ENCODE results near the gene KCNE3. TPM values are rescaled to one million over a fixed set of nuclear protein-coding genes. Genes with fewer than 3 reads are reported as not detected.
A peak's percentile ranks its signal among the peaks of the same experiment; 100 is the strongest.

KCNE3 gene
- total RNA-seq, 1 donor from 2014 or later = 1.2 TPM

GRCh38 chr11:74493791-74494630 lies 26.7 kb upstream of the KCNE3 start:
- peaks cover 14% of the 10 kb centered on the region for H3K4me1 Mint-ChIP-seq
- peak overlapping the region; percentile 86 for H3K4me2 ChIP-seq

GRCh38 chr11:74492974-74493790 lies 25.8 kb upstream of the KCNE3 start, which contains the start of gene LIPT2:
Gene LIPT2, minus strand, starts transcription at chr11:74493724. Its CDS starts 21 bp downstream, at chr11:74493703.
- H3K4me1 ChIP-seq = peaks cover 12% of the 10 kb centered on the region
- H3K27ac ChIP-seq = peak within 1 kb of the TSS; percentile 89
- DNase-seq (ENCODE audit: low spot score) = peak; percentile 99
- peaks cover 14% of the 10 kb centered on the region for H3K4me1 Mint-ChIP-seq
- no peaks in the 10 kb centered on the region for H3K79me2 ChIP-seq (ENCODE audit: low read depth)
- no peaks in the 10 kb centered on the region for H3K9me3 ChIP-seq (ENCODE audit: low read depth)
- peaks cover 23% of the 10 kb centered on the region for H3K9me3 Mint-ChIP-seq
- no peaks in the 10 kb centered on the region for H3K27me3 ChIP-seq
- peaks cover 24% of the 10 kb centered on the region for H3F3A ChIP-seq (ENCODE audit: low read depth)
- peak within 1 kb of the TSS; percentile 77 for H2AFZ ChIP-seq (replicated peaks)
- H3K36me3 Mint-ChIP-seq = peaks cover 22% of the 10 kb centered on the region
- peak within 1 kb of the TSS; percentile 72 for H3K4me3 ChIP-seq
- H3K27me3 Mint-ChIP-seq (ENCODE audit: insufficient read depth, low read depth) = peaks cover 2% of the 10 kb centered on the region
- no peaks in the 10 kb centered on the region for H3K36me3 ChIP-seq
- H3K4me2 ChIP-seq = peak within 1 kb of the TSS; percentile 86
- H3K27ac Mint-ChIP-seq = peak within 1 kb of the TSS; percentile 96
- no peaks in the 10 kb centered on the region for H4K20me1 ChIP-seq (ENCODE audit: low read depth)
- peak within 1 kb of the TSS; percentile 85 for H3K4me3 Mint-ChIP-seq
- H3K9ac ChIP-seq = peak within 1 kb of the TSS; percentile 49
- TF ChIP-seq EZH2 (IDR thresholded peaks at IDR 0.05) = no peak
- TF ChIP-seq EZH2phosphoT487 (IDR thresholded peaks at IDR 0.05) = no peak
- no peak for TF ChIP-seq CTCF (IDR thresholded peaks at IDR 0.05)

More at GRCh38 chr11:74493791-74494630, 26.7 kb upstream of the KCNE3 start:
- Histone ChIP-seq H3K4me3 (peak overlapping the region; percentile 72), H4K20me1 (ENCODE audit: low read depth) (no peaks in the 10 kb centered on the region), H2AFZ (replicated peaks) (peak overlapping the region; percentile 77), H3K36me3 (no peaks in the 10 kb centered on the region), H3K79me2 (ENCODE audit: low read depth) (no peaks in the 10 kb centered on the region), H3K4me1 (peaks cover 12% of the 10 kb centered on the region), H3K27ac (peak overlapping the region; percentile 89), H3F3A (ENCODE audit: low read depth) (peaks cover 24% of the 10 kb centered on the region), H3K9me3 (ENCODE audit: low read depth) (no peaks in the 10 kb centered on the region), H3K9ac (peak overlapping the region; percentile 49), H3K27me3 (no peaks in the 10 kb centered on the region)
- TF ChIP-seq EZH2phosphoT487 (IDR thresholded peaks at IDR 0.05) (no peak), CTCF (IDR thresholded peaks at IDR 0.05) (no peak), EZH2 (IDR thresholded peaks at IDR 0.05) (no peak)
- H3K36me3 Mint-ChIP-seq = peaks cover 22% of the 10 kb centered on the region
- DNase-seq (ENCODE audit: low spot score) = no peak
- peaks cover 2% of the 10 kb centered on the region for H3K27me3 Mint-ChIP-seq (ENCODE audit: insufficient read depth, low read depth)
- H3K4me3 Mint-ChIP-seq = peak overlapping the region; percentile 81
- no peak overlapping the region for H3K27ac Mint-ChIP-seq
- H3K9me3 Mint-ChIP-seq = peaks cover 23% of the 10 kb centered on the region

GRCh38 chr11:74492084-74492483 lies 24.7 kb upstream of the KCNE3 start:
- Histone ChIP-seq H4K20me1 (ENCODE audit: low read depth) (no peaks in the 10 kb centered on the region), H3K4me3 (peak overlapping the region; percentile 72), H3K4me1 (peaks cover 12% of the 10 kb centered on the region), H3K27me3 (no peaks in the 10 kb centered on the region), H2AFZ (replicated peaks) (peak overlapping the region; percentile 70), H3F3A (ENCODE audit: low read depth) (peaks cover 24% of the 10 kb centered on the region), H3K36me3 (no peaks in the 10 kb centered on the region), H3K9ac (no peak overlapping the region), H3K9me3 (ENCODE audit: low read depth) (no peaks in the 10 kb centered on the region), H3K4me2 (peak overlapping the region; percentile 86), H3K27ac (no peak overlapping the region), H3K79me2 (ENCODE audit: low read depth) (no peaks in the 10 kb centered on the region)
- TF ChIP-seq CTCF (IDR thresholded peaks at IDR 0.05) (no peak), EZH2 (IDR thresholded peaks at IDR 0.05) (no peak), EZH2phosphoT487 (IDR thresholded peaks at IDR 0.05) (no peak)
- Mint-ChIP-seq H3K27me3 (ENCODE audit: insufficient read depth, low read depth) (peaks cover 2% of the 10 kb centered on the region), H3K4me1 (peaks cover 14% of the 10 kb centered on the region), H3K9me3 (peaks cover 19% of the 10 kb centered on the region), H3K27ac (peak overlapping the region; percentile 80), H3K36me3 (peaks cover 17% of the 10 kb centered on the region), H3K4me3 (peak overlapping the region; percentile 85)
- DNase-seq (ENCODE audit: low spot score) = no peak

All from neural progenitor cell (in vitro differentiated cells).